Naive thymus-derived CD4-positive, alpha-beta T cell (primary cell): Measurements from ENCODE around the gene FAM174C. TPM values are rescaled to one million over a fixed set of nuclear protein-coding genes. Genes with fewer than 3 reads are reported as not detected.

ENCODE experiments used
- ATAC-seq: fragments of 150-1000 bp; cut with Tn5 transposase; 2 replicates; pipeline ENCODE4 v1.10.0; 2021; ENCODE audit warnings: mild to moderate bottlenecking, moderate library complexity
- CTCF ChIA-PET: fragments of 350-600 bp; sonication (Branson Sonifier 250); formaldehyde crosslinking; loops from one replicate; lab custom pipeline; 2021; ENCODE audit warnings: antibody characterized with exemption; lab: Charles Lee
- POLR2A ChIA-PET: fragments of 350-600 bp; sonication (Branson Sonifier 250); formaldehyde crosslinking; loops from one replicate; lab custom pipeline; 2021; ENCODE audit warnings: antibody characterized with exemption, inconsistent platforms; lab: Charles Lee
- DNase-seq, 9 donors: peaks; one replicate each; pipeline versions ENCODE4 v3.0.0 to v3.0.0-alpha.2; 2020 to 2022; ENCODE audit warnings: mixed read lengths in 1 of 9
- H3K27ac ChIP-seq: one replicate; pipeline ENCODE4 v1.7.0; 2013; ENCODE audit warnings: mild to moderate bottlenecking, low read depth, low read length, moderate library complexity
- H3K27me3 ChIP-seq, 2 donors: one replicate each; pipeline ENCODE4 v1.7.0; 2013; ENCODE audit warnings: low read length in 2 of 2, mild to moderate bottlenecking in 2 of 2, moderate library complexity in 2 of 2; ENCODE audit not compliant: control insufficient read depth in 2 of 2, insufficient read depth in 2 of 2
- H3K36me3 ChIP-seq, 3 experiments: 1 replicate in 2 of 3; 2 replicates in 1 of 3; pipeline ENCODE4 v1.7.0; 2013; ENCODE audit warnings: low read length in 3 of 3, mild to moderate bottlenecking in 3 of 3, moderate library complexity in 1 of 3; ENCODE audit not compliant: insufficient read depth in 3 of 3, control insufficient read depth in 2 of 3
- H3K4me1 ChIP-seq, 2 donors: one replicate each; pipeline ENCODE4 v1.7.0; 2013; ENCODE audit warnings: low read length in 2 of 2, mild to moderate bottlenecking in 2 of 2, moderate library complexity in 1 of 2; ENCODE audit not compliant: control insufficient read depth in 2 of 2, insufficient read depth in 2 of 2
- H3K4me3 ChIP-seq: 2 replicates; pipeline ENCODE4 v1.7.0; 2013; ENCODE audit warnings: mild to moderate bottlenecking, low read length
- H3K9me3 ChIP-seq, 3 experiments: 1 replicate in 2 of 3; 2 replicates in 1 of 3; pipeline ENCODE4 v1.7.0; 2013; ENCODE audit warnings: low read length in 3 of 3; ENCODE audit not compliant: control insufficient read depth in 2 of 3
- H3K27ac Mint-ChIP-seq, 9 donors: one replicate each; pipeline ENCODE4 v1.8.0; 2020 to 2022; ENCODE audit warnings: mixed read lengths in 9 of 9, mild to moderate bottlenecking in 8 of 9, moderate library complexity in 5 of 9, inconsistent platforms in 2 of 9
- H3K27me3 Mint-ChIP-seq, 5 donors: one replicate each; pipeline ENCODE4 v1.8.0; 2021 to 2022; ENCODE audit warnings: mixed read lengths in 5 of 5, mild to moderate bottlenecking in 1 of 5
- H3K36me3 Mint-ChIP-seq, 5 donors: one replicate each; pipeline ENCODE4 v1.8.0; 2020 to 2022; ENCODE audit warnings: mixed read lengths in 5 of 5, mild to moderate bottlenecking in 3 of 5, inconsistent platforms in 1 of 5
- H3K4me1 Mint-ChIP-seq, 7 donors: one replicate each; pipeline ENCODE4 v1.8.0; 2020 to 2022; ENCODE audit warnings: mixed read lengths in 7 of 7, mild to moderate bottlenecking in 3 of 7, inconsistent platforms in 1 of 7
- H3K4me3 Mint-ChIP-seq, 10 donors: one replicate each; pipeline ENCODE4 v1.8.0; 2020 to 2022; ENCODE audit warnings: mild to moderate bottlenecking in 10 of 10, mixed read lengths in 10 of 10, moderate library complexity in 6 of 10, inconsistent platforms in 2 of 10
- H3K9me3 Mint-ChIP-seq, 11 donors: one replicate each; pipeline ENCODE4 v1.8.0; 2020 to 2022; ENCODE audit warnings: mixed read lengths in 11 of 11, mild to moderate bottlenecking in 4 of 11, inconsistent platforms in 1 of 11, moderate library complexity in 1 of 11
- intact Hi-C, 2 donors: fragments of 100-400 bp; cut with micrococcal nuclease; formaldehyde crosslinking; loops; one replicate each; pipeline ENCODE4 v1.15.1; 2023
- polyA plus RNA-seq, 2 donors: library from polyadenylated mRNA; unstranded; fragments of 300-500 nt; fragmentation: Illumina TruSeq; gene quantifications; one replicate each; pipeline ENCODE4 v1.2.3, GENCODE V29; 2021
- total RNA-seq, 6 experiments: library from RNA in 5 of 6; stranded (reverse) in 5 of 6; gene quantifications; 1 replicate in 5 of 6; 2 replicates in 1 of 6; pipeline ENCODE4 v1.2.3 and lab custom pipeline; 2021 to 2026

The FAM174C gene
- total and polyA plus RNA-seq, 7 experiments from 2014 or later = 31.7 to 78.8 (median 50.0) TPM

DNA sequence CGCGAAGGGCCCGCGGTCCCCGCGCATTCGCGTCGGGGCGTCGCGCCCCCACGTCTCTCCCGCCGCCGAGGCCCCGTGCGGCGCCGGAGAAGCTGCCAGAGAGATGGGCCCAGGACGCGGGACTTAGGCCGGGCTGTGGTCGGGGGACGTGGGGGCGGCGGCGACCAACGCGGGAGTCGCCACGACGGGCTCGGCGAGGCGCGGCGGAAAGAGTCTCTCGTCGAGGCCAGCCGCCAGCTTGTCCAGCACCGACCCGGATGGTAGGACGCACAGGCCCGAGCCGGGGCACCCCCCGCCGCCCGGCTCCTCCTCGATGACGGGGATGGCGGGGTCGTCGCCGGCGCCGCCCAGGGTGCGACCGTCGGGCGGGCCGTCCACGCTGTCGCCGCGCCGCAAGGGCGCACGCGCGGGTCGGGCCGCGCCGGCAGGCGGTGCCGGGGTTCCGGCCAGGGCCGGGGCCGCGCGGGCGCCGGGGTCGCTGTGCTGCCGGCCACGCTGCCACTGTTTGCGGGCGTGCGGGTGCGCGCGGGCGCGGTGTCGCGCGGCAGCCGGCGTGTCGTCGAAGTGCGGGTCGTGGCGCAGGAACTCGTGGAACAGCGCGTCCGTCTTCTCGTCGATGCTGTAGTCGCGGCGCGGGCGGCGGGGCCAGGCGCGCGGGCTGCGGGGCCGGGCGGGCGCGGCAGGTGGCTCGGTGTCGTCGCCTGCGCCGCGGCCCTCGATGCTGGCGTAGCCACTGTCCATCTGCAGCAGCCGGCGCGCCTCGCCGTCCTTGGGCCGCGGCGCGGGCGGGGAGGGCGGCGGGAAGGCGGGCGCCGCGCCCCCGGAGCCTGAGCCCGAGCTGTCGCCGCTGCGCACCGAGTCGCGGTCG lies 46.0 kb upstream of the FAM174C start:
- ChIA-PET POLR2A (no interaction called here), CTCF (no interaction called here)
- Mint-ChIP-seq H3K9me3 (no peaks in the 10 kb centered on the region), H3K4me1 (no peaks in the 10 kb centered on the region), H3K36me3 (no peaks in the 10 kb centered on the region), H3K27me3 (no peaks in the 10 kb centered on the region), H3K27ac (no peak overlapping the region), H3K4me3 (no peak overlapping the region)
- Histone ChIP-seq H3K4me3 (no peak overlapping the region), H3K36me3 (peaks cover 0 to 34% (median 0%) of the 10 kb centered on the region in 3 experiments), H3K4me1 (no peaks in the 10 kb centered on the region), H3K27me3 (no peaks in the 10 kb centered on the region), H3K9me3 (no peaks in the 10 kb centered on the region), H3K27ac (no peak overlapping the region)
- DNase-seq (no peak), ATAC-seq (no peak)
- intact Hi-C loops = no loop called here

DNA sequence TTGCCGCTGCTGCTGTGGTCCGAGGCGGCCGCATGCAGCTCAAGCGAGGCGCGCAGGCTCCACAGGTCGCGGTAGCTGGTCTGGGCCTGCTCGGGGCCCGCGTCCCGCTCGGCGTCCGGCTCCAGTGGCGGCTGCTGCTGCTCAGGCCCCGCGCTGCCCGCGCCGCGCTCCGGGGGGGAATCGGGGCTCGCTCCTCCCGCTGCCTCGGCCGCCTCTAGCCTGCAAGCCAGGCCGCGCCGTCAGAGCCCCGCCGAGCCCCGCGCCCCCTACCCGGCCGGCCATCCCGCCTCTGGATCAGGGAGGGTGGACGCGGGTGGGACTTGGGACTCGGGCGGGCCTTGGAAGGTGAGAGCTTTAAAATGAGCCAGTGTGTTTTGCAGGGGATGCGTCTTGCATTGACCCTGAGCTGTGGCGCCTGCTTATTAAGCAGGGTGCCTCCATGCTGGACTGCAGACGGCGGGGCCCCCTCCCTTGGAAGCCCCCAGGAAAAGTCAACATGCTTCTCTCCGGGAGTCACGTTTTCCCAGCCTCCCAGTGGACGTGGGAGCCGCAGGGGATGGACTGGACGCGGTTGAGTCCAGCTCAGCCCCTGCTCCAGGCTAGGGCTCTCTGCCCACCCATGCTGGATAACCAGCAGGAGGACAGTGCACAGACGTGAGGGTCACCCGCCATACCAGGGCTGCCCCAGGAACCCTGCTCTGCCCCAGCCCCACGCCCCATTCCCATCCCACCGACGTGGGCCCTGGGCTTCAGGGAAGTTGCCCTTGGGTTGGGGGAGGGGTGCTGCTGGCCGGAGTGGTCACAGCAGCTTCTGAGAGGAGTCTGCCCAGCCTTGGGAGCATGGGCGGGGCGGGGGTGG lies 45.2 kb upstream of the FAM174C start:
- ChIA-PET POLR2A (no interaction called here), CTCF (no interaction called here)
- peak in 1 of 9 donors; percentile 8 for DNase-seq
- Mint-ChIP-seq H3K4me1 (no peaks in the 10 kb centered on the region), H3K36me3 (no peaks in the 10 kb centered on the region), H3K27ac (no peak overlapping the region), H3K4me3 (no peak overlapping the region), H3K27me3 (no peaks in the 10 kb centered on the region), H3K9me3 (no peaks in the 10 kb centered on the region)
- H3K27ac ChIP-seq = no peak overlapping the region
- intact Hi-C loops = no loop called here
- H3K4me1 ChIP-seq = no peaks in the 10 kb centered on the region
- no peak overlapping the region for H3K4me3 ChIP-seq
- no peaks in the 10 kb centered on the region for H3K27me3 ChIP-seq
- no peak for ATAC-seq
- H3K9me3 ChIP-seq = no peaks in the 10 kb centered on the region
- peaks cover 0 to 26% (median 0%) of the 10 kb centered on the region in 3 experiments for H3K36me3 ChIP-seq

DNA sequence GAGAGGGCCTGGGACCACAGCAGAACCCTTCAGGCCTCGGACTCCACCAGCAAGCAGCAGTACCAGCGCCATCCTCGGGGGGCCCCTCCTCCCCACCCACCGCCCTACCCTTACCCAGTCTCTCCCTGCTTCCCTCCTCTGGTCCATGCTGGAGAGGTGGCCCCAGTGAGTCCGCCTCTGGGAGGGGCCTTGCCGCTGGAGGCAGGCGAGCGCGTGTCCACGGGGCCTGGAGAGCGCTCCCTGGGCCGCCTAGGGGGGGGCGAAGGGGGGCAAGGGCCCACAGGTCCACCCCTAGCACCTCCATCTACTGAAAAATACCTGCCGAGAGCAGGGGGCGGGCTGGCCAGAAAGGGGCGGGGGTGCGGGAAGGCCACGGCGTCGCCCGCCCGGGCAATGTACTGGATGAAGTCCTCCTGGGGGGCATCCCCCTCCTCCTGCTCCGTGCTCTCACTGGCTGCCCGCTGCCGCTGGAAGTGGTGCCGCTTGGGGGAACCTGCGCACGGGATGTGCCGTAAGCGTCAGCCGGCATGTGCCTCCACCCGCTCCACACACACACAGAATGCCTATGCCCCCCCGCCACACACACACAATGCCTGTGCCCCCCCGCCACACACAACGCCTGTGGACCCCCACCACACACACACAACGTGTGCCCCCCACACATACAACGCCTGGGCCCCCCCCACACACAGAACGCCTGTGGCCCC lies 44.4 kb upstream of the FAM174C start:
- Mint-ChIP-seq H3K27me3 (no peaks in the 10 kb centered on the region), H3K36me3 (no peaks in the 10 kb centered on the region), H3K4me3 (no peak overlapping the region), H3K27ac (no peak overlapping the region), H3K9me3 (no peaks in the 10 kb centered on the region), H3K4me1 (no peaks in the 10 kb centered on the region)
- Histone ChIP-seq H3K9me3 (no peaks in the 10 kb centered on the region), H3K27me3 (no peaks in the 10 kb centered on the region), H3K36me3 (peaks cover 0 to 20% (median 0%) of the 10 kb centered on the region in 3 experiments), H3K4me3 (no peak overlapping the region), H3K27ac (no peak overlapping the region), H3K4me1 (no peaks in the 10 kb centered on the region)
- ATAC-seq (no peak), DNase-seq (peak in 1 of 9 donors; percentile 6)
- POLR2A ChIA-PET = no interaction called here
- CTCF ChIA-PET = no interaction called here
- intact Hi-C loops = no loop called here

DNA sequence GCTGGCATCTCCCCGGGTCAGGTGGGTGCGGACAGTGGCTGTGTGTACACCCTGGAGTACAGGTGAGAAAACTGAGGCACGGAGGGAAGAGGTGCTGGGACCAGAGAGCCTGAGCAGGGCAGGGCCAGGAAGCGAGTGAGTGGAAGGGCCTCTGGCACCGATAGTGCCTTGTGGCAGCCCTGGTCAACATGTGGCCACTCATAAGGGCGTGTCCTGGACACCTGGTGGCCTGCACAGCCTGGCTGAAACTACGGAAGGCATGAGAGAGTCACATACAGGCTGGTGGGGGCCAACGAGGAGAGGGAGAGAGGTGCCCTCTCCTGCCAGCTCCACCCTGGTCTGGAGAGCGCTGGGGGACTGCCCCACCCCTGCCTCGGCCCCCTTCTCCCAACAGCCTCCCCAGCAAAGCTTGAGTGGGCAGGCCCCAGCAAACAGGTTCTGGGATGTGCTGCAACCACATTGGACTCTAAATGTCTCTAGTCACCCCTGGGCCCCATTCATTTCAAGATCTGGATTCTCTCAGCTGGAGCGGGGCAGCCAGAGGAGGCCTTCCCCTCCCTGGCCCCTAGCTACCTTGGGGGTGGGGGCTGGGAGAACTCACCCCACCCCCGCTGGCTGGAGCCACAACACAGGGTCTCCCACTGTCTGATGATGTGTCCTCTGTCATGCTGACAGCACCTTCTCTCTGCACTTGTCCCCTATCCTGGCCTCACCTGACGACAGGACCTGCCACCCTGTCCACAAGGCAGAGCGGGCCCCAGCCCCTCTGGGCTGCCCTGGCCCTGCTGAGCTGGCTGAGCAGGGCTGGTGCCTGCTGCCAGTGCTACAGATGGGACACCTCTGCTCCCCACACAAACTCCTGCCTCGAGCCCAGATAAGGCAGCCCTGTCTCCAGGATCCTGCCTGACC lies 43.3 kb upstream of the FAM174C start:
- intact Hi-C loops = no loop called here
- no peaks in the 10 kb centered on the region for H3K9me3 Mint-ChIP-seq
- H3K36me3 Mint-ChIP-seq = no peaks in the 10 kb centered on the region
- CTCF ChIA-PET = interaction anchor here (0.6 kb wide), 2 partner anchors 37 to 98 kb away, joined by 3 to 4 read pairs; no protein-coding TSS in a partner anchor
- no peak for ATAC-seq
- H3K4me3 Mint-ChIP-seq = no peak overlapping the region
- H3K27me3 ChIP-seq = no peaks in the 10 kb centered on the region
- no peak overlapping the region for H3K27ac ChIP-seq
- peaks cover 0 to 9% (median 0%) of the 10 kb centered on the region in 3 experiments for H3K36me3 ChIP-seq
- H3K27ac Mint-ChIP-seq = peak overlapping the region in 2 of 9 donors; percentile 28 to 38
- no peak for DNase-seq
- no peaks in the 10 kb centered on the region for H3K9me3 ChIP-seq
- H3K4me1 Mint-ChIP-seq = no peaks in the 10 kb centered on the region
- no peak overlapping the region for H3K4me3 ChIP-seq
- H3K4me1 ChIP-seq = no peaks in the 10 kb centered on the region
- POLR2A ChIA-PET = no interaction called here
- peaks cover 0 to 3% (median 0%) of the 10 kb centered on the region in 5 donors for H3K27me3 Mint-ChIP-seq

DNA sequence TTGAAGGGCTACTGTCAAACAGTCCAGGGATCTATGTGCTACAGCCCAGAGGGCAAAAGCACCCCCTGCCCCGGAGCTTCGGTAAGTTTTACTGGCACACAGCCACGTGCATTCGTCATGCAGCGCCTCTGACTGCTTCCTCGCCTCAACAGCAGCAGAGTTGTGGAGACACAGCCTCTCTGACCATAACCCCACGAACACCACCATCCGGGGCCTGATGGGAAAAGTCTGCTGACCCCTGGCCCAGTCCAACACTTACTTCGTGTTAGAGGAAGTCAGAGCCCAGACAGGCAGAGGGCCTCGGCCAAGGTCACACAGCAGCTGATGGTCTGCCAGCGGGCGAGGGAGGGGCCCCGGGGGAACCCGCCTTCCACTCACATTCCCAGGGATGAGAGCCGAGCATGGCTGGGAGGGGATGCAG lies 42.7 kb upstream of the FAM174C start:
- H3K4me3 Mint-ChIP-seq = no peak overlapping the region
- ChIA-PET POLR2A (no interaction called here), CTCF (interaction anchor here (0.6 kb wide), 1 partner anchor 99 kb away, joined by 3 read pairs; no protein-coding TSS in a partner anchor)
- Histone ChIP-seq H3K9me3 (no peaks in the 10 kb centered on the region), H3K27ac (no peak overlapping the region), H3K27me3 (no peaks in the 10 kb centered on the region), H3K4me1 (no peaks in the 10 kb centered on the region), H3K4me3 (no peak overlapping the region), H3K36me3 (peaks cover 0 to 4% (median 0%) of the 10 kb centered on the region in 3 experiments)
- ATAC-seq (no peak), DNase-seq (no peak)
- H3K27me3 Mint-ChIP-seq = peaks cover 0 to 4% (median 0%) of the 10 kb centered on the region in 5 donors
- no peaks in the 10 kb centered on the region for H3K9me3 Mint-ChIP-seq
- intact Hi-C loops = no loop called here
- H3K4me1 Mint-ChIP-seq = peaks cover 0 to 2% (median 0%) of the 10 kb centered on the region in 7 donors
- peak overlapping the region in 2 of 9 donors; percentile 28 to 38 for H3K27ac Mint-ChIP-seq
- no peaks in the 10 kb centered on the region for H3K36me3 Mint-ChIP-seq
